HG03442 (cell line): ENCODE measurements around the gene KLHL28.

Source experiments
- ATAC-seq: cut with Tn5 transposase; IDR thresholded peaks from one replicate; pipeline ENCODE4 v1.9.1; 2021; ENCODE audit warnings: mild to moderate bottlenecking, moderate library complexity; ENCODE audit not compliant: unreplicated experiment

Gene KLHL28

DNA sequence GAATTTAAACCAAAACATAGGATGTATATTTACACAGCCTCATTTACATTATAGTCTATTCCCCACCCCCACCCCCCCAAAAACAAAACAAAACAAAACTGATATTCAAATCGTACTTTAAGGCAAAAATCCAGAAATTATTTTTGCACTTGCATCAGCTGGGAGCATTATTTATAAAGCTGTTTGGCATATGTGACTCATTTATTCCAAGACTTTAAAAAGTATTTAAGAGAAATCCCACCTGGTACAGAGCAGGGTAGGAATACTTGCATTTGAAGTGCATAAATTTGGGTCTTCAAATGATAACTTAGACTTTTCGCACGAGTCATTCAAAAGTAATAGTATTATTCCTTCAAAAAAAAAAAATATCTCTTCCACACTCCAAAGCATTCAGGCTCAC lies 1.1 kb downstream of the KLHL28 start:
- no peak for ATAC-seq

DNA sequence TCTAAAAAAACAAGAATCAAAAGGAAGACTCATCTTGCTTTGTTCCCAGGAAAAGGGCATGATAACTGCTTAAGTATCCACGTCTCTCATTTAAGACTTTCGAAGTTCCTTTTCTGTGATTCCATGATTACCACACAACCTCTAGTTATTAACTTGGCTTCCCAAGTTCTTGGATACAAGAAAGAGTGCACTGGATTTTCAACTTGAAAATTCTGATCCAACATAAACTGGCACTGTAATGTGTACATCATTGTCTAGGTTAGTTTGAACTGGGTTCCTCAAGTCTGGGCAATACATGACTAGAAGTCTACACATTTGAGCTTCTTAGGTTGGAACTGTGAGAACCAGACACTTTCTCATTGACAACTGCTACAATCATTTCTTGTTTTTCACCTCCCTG lies 1.6 kb downstream of the KLHL28 start:
- no peak for ATAC-seq

DNA sequence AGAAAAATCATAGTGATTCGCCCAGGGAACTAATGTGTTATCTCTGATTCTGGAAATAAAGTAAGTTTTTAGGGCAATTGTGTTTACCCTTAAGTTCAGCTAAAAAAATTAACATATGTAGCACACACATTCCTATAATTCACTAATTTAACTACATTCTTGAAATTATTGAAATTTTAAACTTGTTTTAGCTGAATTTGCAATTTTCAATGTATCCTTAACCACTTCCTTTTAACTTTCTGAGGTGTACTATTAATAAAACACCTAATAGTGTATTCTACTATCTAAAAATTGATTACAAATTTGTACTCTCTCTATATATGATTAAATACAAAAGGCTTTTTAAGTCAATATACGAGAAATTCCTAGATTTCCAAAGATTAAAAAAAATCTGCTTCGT lies 2.2 kb downstream of the KLHL28 start:
- no peak for ATAC-seq

DNA sequence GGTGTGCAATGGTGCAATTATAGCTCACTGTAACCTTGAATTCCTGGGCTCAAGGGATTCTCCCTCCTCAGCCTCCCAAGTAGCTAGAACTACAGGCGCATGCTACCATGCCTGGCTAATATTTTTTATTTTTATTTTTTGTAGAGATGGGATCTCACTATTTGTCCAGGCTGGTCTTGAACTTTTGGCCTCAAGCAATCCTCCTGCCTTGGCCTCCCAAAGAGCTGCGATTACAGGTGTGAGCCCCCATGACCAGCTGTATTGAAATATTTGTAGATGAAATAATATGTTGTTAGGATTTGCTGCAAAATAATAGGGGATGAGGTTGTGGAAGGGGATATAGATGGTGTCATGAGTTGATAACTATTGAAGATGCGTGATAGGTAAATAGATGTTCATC lies 4.9 kb downstream of the KLHL28 start:
- no peak for ATAC-seq

DNA sequence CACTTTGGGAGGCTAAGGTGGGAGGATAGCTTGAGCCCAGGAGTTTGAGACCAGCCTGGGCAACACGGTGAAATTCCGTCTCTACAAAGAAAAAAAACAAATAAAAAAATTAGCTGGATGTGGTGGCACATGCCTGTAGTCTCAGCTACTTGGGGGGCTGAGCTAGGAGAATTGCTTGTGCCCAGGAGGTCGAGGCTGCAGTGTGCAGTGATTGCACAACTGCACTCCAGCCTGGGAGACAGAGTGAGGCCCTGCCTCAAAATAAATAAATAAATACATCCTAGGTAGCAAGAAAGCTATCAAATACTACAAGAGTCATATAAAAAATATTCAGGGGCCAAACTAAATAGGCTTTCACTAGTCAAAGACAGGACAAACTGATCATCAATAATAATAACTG lies 6.2 kb downstream of the KLHL28 start:
- no peak for ATAC-seq

DNA sequence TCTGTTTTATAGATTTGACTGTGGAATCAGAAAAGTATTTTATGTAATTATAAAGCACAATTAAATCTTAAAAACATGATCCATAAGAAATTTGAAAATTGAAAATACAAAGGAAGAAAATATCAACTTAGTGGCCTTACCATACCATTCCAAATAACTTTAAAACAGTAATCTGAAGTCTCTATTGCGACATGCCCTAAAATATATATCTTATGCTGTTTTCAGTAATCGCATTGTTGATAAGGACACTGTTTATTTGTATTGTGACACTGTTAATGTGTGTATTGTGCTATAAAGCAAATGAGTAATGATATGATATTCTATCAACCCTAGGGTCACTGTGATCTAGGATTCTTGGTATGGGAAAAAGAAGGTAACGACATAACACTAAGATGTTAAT lies 7.0 kb downstream of the KLHL28 start:
- no peak for ATAC-seq

DNA sequence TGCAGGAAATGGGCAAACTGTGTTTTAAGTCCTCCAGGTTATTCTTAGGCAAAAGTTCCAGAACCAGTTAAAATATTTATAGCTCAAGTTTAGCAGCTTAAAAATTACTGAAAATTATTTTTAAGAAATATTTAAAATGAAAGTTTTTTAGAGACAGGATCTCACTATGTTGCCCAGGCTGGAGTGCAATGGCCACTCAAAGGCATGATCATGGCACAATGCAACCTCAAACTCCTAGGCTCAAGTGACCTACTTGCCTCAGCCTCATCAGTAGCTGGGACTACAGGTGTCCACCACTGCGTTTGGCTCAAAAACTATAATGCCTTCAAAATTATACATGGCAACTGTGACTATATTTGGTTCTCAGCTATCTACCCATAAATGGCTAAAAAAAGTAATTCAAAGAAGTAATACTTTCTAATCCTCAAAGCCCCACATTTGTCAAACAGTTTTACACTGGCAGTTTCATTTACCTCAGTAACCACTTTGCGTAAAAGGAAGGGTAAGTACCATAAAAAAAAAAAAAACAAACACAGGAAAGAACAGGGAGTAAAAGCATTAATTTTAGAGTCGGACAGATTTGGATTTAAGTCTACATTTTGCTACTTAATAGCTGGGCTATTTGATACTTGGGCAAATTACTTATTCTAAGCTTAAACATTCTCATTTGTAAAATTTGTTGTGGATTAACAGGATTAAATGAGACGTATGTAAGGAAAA lies 9.2 kb downstream of the KLHL28 start:
- no peak for ATAC-seq

DNA sequence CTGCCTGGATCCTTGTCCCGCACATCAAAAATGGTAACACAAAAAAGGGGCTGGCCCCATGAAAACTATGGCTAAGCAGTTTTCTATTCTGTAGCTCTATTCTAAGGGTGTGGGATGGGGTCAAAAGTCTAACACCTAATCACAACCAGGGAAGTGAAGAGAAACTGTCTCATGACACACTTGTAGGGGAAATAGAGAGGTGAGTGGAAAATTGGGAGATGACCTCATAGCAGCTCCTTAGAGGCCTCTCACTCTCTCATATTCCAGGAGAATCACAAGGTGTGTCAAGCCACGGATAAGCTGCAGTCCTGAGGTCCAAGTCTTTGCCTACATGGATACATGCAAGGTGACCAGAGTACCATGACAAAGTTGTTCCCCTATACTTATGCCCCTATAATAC lies 10.7 kb downstream of the KLHL28 start:
- no peak for ATAC-seq

DNA sequence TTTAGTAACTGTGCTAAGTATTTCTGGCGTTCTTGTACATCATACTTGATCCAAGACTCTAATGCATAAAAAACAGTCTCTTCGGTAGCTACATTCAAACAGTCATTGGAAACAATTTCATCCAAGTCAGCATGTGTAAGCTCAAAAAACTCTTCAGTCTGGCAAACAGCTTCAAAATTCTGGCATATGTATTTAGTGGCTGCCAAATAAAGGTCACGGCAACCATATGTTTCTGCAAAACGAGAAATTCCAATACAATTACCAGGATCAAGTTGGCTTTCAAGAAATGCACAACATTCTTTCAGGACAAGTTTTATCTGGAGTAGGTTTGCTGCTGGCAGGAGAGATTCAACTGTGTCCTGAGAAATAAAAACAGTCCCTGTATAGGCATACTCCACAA lies 16.5 kb downstream of the KLHL28 start:
- no peak for ATAC-seq

DNA sequence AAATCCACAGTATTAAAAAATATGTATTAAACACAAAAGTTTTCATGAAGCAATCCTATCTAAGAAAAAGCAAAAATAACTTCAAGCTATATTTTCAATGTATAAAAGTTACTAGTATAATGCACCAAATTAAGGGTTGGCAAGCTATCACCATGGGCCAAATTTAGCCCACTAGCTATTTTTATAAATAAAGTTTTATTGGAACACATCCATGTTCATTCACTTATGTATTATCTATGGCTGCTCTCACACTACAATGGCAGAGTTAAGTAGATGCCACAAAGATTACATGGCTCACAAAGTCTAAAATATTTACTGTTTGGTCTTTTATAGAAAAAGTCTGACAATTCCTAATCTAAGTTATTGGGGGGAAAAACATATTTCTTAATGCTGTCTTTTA lies 17.6 kb downstream of the KLHL28 start:
- ATAC-seq = no peak

DNA sequence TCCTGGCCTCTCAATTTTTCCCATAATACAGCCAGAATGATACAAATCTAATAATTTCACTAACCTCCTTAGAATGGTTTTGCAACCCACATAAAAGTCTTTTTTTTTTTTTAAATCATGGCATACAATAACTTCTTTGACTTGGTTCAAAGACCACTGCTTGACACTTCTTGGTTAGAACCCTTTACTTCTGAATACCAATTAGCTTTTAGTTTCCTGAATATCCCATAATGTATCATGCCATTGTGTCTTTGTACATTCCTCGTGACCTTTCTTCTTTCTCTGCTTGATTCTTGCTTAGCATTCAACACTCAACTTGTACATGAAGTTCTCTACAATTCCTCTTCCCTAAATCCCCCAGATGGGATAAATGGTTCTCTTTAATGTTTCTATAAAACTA lies 19.3 kb downstream of the KLHL28 start:
- ATAC-seq = no peak

DNA sequence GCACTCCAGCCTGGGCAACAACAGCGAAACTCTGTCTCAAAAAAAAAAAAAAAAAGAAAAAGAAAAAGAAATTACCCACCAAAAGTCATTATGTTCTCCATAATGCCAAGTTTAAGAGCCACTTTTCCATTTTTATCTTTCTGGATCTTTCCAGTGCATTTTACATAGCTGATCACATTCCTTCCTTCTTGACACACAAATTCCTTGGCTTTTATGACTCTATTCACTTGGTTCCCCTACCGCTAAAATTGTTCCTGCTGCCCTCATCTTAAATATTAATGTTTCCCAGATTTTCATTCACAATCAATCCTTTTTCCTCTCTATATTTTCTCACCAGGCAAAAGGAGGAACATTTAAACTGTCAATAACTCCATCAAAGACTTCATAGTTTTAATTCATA lies 20.2 kb downstream of the KLHL28 start:
- no peak for ATAC-seq

DNA sequence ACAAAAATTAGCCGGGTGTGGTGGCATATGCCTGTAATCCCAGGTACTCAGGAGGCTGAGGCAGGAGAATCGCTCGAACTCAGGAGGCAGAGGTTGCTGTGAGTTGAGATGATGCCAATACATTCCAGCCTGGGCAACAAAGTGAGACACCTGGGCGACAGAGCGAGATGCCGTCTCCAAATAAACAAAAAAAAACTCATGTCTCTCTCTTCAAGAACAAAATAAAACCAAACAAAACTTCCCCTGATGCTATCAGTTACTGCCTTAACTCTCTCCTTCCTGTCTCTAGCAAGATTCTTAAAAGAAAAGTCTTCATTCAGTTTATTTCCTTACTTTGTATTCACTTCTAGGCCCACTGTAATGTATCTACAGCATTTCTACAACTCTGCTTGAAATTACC lies 20.8 kb downstream of the KLHL28 start:
- ATAC-seq = no peak

DNA sequence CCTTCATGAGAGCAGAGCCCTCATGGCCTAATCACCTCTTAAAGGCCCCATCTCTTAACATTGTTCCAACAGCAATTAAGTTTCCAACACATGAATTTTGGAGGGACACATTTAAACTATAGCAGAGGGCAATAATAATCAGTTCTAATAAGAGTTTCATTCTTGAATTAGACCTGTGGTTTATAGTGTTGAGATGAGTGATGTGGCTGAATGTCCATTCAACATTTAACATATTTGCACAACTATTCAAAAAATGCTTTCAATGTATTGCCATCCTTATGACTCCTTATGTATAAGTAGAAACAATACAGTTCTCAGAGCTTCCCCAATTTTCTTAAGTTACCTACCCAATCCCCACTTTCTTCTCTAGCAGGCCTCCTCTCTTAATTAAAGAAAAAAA lies 21.5 kb downstream of the KLHL28 start:
- ATAC-seq = no peak

DNA sequence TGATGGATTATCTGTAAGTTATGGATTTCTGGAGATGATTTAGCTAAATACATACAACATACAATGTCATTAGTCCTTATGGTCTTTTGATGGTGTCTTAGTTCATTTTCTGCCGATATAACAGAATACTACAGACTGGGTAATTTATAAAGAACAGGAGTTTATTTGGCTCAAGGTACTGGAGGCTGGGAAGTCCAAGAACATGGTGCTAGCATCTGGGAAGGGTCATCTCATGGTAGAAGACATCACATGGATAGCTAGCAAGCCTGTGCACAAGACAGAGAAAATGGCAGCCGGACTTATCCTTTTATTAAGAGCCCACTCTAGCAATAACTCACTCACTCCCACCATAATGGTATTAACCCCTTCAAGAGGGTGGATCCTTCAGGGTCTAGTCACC lies 24.2 kb downstream of the KLHL28 start:
- no peak for ATAC-seq

DNA sequence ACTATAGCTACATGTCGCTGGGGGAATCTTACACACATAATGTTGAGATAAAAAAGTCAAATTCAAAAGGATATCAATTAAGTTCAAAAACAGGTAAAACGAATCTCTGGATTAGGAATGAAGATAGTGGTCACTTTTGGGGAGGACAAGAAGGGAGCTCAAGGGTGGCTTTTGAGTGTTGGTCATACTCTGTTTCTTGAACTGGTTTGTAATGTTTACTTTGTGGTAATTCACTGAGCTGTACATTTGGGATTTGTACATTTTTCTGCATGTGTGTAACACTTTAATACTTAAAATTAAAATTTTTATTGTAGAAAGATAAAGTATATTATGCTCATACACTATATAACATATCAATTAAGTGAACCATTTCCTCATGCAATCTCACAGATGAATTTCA lies 26.6 kb downstream of the KLHL28 start:
- no peak for ATAC-seq

DNA sequence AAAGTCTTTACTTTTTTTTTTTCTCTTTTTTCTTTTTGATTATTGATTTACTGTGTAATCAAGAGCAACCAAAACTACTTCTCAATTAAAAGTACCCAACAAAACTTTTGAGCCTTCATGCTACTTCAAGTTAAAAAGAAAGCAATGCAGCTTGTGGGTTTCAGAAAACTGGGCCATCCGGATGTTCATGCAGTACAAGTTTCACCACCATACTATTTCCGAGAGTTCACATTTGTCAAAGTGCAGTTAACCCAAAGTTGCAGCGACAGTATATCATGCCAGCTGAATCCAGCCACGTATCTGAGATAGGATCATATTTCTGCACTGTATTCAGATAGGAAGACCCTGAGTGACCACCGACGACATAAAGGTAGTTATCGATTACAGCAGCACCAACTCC lies 33.0 kb downstream of the KLHL28 start:
- no peak for ATAC-seq

DNA sequence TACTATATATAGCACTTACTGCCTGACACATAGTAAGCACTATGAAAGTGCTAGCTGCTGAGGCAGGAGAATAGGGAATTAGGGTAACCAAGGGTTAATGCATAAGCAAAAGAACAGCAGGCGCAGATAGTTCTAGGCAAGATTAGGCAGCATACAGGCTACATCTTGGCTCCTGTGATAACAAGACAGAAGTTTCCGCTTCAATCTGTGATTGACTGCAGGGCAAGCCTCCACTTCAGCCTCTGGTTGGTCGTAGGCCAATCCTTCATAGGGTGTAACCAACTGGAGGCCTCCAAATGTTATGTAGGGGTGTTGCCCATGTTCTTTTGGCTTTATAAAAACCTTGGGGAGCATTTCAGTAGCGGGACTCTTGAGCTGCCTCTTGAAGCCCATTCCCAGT lies 46.9 kb downstream of the KLHL28 start:
- no peak for ATAC-seq

DNA sequence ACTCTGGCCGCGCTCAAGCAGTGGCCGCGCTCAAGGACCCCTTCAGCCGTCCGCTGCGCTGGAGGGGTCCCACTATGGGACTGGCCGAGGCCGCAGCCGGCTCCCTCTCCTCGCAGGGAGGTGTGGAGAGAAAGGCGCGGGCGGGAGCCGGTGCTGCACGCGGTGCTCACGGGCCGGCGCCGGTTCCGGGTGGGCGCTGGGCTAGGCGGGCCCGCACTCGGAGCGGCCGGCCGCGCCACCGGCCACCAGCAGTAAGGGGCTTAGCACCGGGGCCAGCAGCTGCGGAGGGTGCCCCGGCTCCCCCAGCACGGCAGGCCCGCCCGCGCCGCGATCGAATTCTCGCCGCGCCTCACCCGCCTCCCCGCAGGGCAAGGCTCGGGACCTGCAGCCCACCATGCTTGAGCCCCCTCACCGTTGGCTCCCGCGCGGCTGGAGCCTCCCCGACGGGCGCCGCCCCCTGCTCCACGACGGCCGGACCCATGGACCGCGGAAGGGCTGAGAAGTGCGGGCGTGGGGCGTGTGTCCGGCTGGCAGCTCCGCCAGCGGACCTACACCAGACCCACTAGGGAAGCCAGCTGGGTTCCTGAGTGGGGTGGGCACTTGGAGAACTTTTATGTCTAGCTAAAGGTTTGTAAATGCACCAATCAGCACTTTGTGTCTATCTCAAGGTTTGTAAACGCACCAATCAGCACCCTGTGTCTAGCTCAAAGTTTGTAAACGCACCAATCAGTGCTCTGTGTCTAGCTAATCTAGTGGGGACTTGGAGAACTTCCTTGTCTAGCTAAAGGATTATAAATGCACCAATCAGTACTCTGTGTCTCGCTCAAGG lies 49.5 kb downstream of the KLHL28 start:
- no peak for ATAC-seq

DNA sequence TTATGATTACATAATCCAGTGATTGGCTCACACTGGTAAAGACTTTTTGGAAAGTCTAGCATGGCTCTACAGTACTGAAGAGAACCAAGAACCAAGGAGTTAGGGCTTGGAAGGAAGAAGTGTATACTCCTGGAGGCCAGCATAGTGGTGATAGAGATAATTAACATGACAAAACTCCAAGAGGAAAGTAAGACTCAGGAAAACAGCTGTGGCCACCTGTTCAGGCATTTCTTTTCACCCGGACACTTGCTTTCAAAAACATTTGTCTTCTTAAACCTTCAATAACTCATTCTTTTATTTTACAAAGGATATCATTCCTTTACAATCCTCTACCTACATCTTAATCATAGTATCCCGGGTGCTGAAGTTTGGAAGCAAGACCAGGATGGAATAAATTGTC lies 50.9 kb downstream of the KLHL28 start:
- no peak for ATAC-seq

DNA sequence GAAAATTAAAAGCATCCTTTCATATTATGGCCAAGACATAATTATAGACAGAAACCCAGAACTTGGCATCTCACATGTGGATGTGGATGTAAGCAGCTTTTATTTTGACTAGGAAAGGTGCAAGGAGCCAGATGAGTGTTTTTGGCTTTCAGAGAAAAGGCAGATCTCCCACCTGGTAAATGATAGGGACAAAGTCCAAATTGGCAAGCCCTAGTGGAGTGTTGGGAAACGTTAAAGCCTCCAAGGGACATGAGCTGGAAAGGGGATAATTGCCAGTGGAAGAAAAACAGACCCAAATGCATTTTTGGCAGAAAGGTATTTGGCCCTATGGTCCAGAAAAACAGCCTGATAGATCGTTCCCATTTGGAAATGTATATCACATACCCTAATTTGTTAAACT lies 60.1 kb downstream of the KLHL28 start:
- ATAC-seq = no peak

DNA sequence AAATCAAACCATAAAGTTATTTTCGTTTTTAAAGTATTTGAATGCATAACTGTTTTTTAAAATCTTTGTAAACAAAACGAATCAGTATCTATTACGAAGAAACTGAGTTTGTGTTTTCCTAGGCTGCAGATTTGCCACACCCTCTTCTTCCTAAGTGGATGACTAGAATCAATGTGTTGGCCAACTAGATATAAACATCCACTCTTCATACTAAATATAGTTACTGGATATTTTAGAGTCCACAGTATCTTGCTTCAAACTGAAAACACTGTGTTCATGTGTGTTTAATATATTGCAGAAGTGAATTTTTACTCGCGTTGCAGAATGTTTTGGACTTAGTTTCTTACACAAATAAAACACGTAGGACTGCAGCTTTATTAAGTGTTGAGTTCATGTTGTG lies 63.2 kb downstream of the KLHL28 start:
- ATAC-seq = no peak

DNA sequence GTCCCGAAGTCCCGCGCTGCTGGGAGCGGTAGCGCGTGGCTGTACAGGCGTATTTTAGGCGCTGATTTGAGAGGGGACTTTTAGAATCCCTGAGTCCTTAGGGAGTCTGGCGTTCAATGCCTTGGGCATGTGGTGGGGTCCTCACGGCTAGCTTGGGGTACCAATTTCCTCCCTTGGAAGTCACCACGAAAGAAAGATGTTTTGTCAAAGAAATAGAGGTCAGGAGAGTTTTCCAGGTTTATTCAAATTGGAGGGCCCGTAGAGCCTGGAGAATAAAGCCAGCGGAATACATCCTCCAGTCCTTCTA lies 63.9 kb downstream of the KLHL28 start:
- ATAC-seq = no peak
